IgD-negative memory B cell (primary cell): ENCODE results near the gene ARFGEF2. TPM values are rescaled to one million over a fixed set of nuclear protein-coding genes. Genes with fewer than 3 reads are reported as not detected.
"Not testable (repeated sequence)": the region's sequence is repeated elsewhere in the genome, so short reads cannot be mapped to it uniquely, and the experiment has no call there.

Experiments
- H3K27ac Mint-ChIP-seq, 3 donors: one replicate each; pipeline ENCODE4 v1.8.0; 2020 to 2022; ENCODE audit warnings: mild to moderate bottlenecking in 3 of 3, mixed read lengths in 3 of 3, moderate library complexity in 1 of 3
- H3K27me3 Mint-ChIP-seq: one replicate; pipeline ENCODE4 v1.8.0; 2021; ENCODE audit warnings: mixed read lengths
- H3K36me3 Mint-ChIP-seq: one replicate; pipeline ENCODE4 v1.8.0; 2020; ENCODE audit warnings: mild to moderate bottlenecking, mixed read lengths
- H3K4me1 Mint-ChIP-seq, 3 donors: one replicate each; pipeline ENCODE4 v1.8.0; 2020 to 2022; ENCODE audit warnings: mixed read lengths in 3 of 3, mild to moderate bottlenecking in 1 of 3
- H3K4me3 Mint-ChIP-seq, 4 donors: one replicate each; pipeline ENCODE4 v1.8.0; 2020 to 2022; ENCODE audit warnings: mild to moderate bottlenecking in 4 of 4, mixed read lengths in 4 of 4, moderate library complexity in 3 of 4
- H3K9me3 Mint-ChIP-seq, 3 donors: one replicate each; pipeline ENCODE4 v1.8.0; 2020 to 2021; ENCODE audit warnings: mixed read lengths in 3 of 3, mild to moderate bottlenecking in 1 of 3
- polyA plus RNA-seq: library from polyadenylated mRNA; unstranded; fragments of 300-500 nt; fragmentation: Illumina TruSeq; gene quantifications from one replicate; pipeline ENCODE4 v1.2.3, GENCODE V29; 2021

The ARFGEF2 gene
- polyA plus RNA-seq, 1 donor from 2014 or later: 8.5 TPM

DNA sequence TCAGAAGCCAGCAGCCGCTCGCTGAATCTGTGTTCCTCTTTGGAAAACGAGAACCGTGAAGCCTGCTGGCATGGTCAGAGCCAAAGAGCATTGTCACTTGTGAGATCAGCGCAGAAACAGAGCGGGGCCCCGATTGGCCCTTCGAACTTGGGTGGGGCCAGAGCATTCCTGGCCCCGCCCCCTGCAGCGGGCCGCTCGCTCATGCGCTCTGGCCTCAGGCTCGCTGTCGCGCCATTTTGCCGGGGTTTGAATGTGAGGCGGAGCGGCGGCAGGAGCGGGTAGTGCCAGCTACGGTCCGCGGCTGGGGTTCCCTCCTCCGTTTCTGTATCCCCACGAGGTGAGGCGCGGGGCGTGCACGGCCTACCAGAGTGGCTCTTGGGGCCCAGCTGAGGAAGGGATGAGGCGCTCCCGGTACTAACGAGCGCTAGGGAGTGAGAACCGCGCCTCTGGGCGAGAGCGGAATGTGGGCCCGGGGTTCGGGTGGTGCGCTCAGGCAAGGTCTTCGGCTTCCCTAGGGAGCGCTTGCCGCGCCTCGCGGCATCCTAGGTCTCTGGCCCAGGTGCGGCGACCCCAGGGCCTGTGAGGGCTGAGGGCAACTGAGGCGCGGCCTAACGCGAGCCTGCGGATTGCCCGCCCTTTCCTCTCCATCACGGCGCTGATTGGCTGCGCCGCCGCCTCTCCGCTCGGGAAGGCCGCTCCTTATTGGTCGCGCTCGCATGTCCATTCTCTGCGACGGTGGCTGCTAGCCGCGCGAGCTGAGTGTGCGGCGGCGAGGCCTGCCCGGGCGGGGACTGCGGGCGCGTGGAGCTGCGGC lies 124.8 kb downstream of the ARFGEF2 start, which contains the start of gene CSE1L:
Gene CSE1L, plus strand, starts transcription at position 226 of the 814 bp plus-strand sequence. CDS start 12,152 bp downstream, outside the sequence.
- Mint-ChIP-seq H3K27me3 (no peaks in the 10 kb centered on the region), H3K36me3 (peaks cover 3% of the 10 kb centered on the region), H3K4me1 (peaks cover 20 to 27% (median 23%) of the 10 kb centered on the region in 3 donors), H3K9me3 (no peaks in the 10 kb centered on the region), H3K27ac (peak within 1 kb of the TSS; percentile 98 to 100 (median 98)), H3K4me3 (peak within 1 kb of the TSS; percentile 99 to 100 (median 99))

DNA sequence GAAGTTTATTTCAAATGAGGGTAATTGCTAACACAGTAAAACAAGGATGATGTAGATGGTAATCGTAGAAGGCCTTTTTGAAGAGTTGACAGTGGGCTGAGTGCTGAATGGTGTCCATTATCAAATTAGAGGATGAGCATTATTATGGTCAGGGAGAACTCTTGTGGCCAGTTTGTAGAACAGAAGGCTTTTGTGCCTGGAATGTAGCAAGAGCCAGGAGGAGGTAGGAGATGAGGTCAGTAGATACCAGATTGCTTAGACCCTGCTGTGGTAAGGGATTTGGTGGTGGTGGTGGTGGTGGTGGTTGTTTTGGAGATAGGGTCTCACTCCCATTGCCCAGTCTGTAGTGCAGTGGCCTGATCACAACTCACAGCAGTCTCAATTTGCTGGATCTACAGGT lies 130.8 kb downstream of the ARFGEF2 start:
- H3K27ac Mint-ChIP-seq: peak overlapping the region in 1 of 3 donors; percentile 23
- no peaks in the 10 kb centered on the region for H3K27me3 Mint-ChIP-seq
- peaks cover 38 to 48% (median 41%) of the 10 kb centered on the region in 3 donors for H3K4me1 Mint-ChIP-seq
- peak overlapping the region in 3 of 4 donors; percentile 21 to 61 (median 28) for H3K4me3 Mint-ChIP-seq
- H3K36me3 Mint-ChIP-seq: peaks cover 3% of the 10 kb centered on the region
- no peaks in the 10 kb centered on the region for H3K9me3 Mint-ChIP-seq

DNA sequence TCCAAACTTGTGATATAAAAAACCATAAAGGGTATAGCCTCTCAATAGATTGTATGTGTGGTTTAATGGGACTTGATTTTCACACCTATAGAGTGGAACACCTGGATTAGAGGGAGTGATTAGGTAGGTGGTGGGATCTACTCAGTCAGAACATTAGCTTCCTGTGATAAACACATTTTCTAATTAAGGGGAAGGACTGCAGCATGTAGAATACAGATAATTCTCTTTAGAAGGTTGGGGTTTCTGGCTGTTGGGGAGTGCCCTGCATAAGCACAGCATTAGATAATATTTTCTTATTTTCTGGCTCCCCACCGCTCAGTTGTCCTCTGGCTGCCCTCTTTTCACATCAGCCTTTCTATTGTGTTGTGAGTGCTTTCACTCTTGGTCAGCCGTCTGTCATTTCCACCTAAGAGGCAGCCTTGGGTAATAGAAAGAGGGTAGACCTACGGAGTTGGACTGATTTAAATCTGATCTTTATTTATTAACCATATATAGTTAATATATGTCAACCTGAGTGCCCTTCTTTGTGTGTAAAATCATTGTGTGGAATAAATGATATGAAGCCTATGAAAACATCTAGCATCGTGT lies 132.6 kb downstream of the ARFGEF2 start:
- peaks cover 26 to 35% (median 30%) of the 10 kb centered on the region in 3 donors for H3K4me1 Mint-ChIP-seq

DNA sequence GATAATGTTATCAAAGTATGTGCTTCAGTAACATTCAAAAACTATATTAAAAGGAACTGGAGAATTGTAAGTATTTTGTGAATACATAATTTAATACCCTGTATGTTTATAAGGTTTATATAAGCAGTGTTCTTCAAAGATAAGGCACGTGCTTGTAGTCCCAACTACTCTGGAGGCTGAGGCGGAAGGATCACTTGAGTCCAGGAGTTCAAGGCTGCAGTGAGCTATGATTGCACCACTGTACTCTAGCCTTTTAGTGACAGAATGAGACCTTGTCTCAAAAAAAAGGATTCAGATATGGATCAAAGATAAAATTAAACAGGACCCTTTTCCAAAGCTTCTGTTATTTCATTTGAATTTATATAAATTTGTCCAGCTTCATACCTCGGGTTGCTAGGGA lies 141.8 kb downstream of the ARFGEF2 start:
- no peaks in the 10 kb centered on the region for H3K9me3 Mint-ChIP-seq
- no peak overlapping the region for H3K4me3 Mint-ChIP-seq
- no peak overlapping the region for H3K27ac Mint-ChIP-seq
- peaks cover 0 to 4% (median 2%) of the 10 kb centered on the region in 3 donors for H3K4me1 Mint-ChIP-seq
- H3K36me3 Mint-ChIP-seq: peaks cover 2% of the 10 kb centered on the region
- no peaks in the 10 kb centered on the region for H3K27me3 Mint-ChIP-seq

More for the DNA sequence above, 132.6 kb downstream of the ARFGEF2 start:
- H3K9me3 Mint-ChIP-seq: no peaks in the 10 kb centered on the region
- H3K36me3 Mint-ChIP-seq: peaks cover 3% of the 10 kb centered on the region
- no peaks in the 10 kb centered on the region for H3K27me3 Mint-ChIP-seq
- H3K4me3 Mint-ChIP-seq: peak overlapping the region in 3 of 4 donors; percentile 9 to 75 (median 50)
- H3K27ac Mint-ChIP-seq: peak overlapping the region in 1 of 3 donors; percentile 3

DNA sequence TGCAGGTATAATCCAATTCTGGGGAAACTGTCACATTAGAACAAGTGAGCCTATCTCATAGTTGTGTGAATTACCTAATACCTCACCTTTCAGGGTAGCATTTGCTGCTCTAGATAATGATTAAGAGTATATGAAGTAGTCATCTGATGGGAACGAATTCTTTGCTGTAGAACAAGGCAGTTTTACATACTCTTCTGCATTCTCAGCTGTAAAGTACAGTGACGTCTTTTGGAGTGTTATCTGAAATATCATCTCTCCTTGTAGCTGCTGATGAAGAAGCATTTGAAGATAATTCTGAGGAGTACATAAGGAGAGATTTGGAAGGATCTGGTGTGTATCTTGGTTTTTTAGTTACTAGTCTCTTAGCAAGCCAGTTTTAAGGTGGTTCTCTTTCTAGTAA lies 153.0 kb downstream of the ARFGEF2 start:
- Mint-ChIP-seq H3K4me3 (no peak overlapping the region), H3K27ac (peak overlapping the region in 2 of 3 donors; percentile 1 to 5), H3K4me1 (no peaks in the 10 kb centered on the region), H3K9me3 (no peaks in the 10 kb centered on the region), H3K27me3 (no peaks in the 10 kb centered on the region), H3K36me3 (peaks cover 7% of the 10 kb centered on the region)

DNA sequence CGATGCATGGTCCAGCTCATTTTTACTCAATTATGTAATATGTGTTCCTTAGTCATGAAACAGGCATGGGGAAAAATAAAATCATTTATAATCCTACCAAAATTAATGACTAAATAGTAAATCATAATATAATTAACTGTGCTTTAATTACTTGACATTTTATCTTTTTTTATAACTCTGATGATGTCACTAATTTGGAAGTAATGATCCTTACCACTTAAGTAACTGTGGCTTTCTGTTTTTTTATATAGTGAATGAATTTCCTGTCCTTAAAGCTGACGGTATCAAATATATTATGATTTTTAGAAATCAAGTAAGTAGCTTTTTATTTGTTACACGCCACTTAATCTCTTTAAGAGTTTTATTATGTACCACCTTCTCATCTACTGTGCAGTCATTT lies 156.8 kb downstream of the ARFGEF2 start:
- H3K27ac Mint-ChIP-seq: no peak overlapping the region
- no peaks in the 10 kb centered on the region for H3K4me1 Mint-ChIP-seq
- H3K36me3 Mint-ChIP-seq: peaks cover 2% of the 10 kb centered on the region
- H3K9me3 Mint-ChIP-seq: no peaks in the 10 kb centered on the region
- H3K4me3 Mint-ChIP-seq: no peak overlapping the region
- H3K27me3 Mint-ChIP-seq: no peaks in the 10 kb centered on the region

DNA sequence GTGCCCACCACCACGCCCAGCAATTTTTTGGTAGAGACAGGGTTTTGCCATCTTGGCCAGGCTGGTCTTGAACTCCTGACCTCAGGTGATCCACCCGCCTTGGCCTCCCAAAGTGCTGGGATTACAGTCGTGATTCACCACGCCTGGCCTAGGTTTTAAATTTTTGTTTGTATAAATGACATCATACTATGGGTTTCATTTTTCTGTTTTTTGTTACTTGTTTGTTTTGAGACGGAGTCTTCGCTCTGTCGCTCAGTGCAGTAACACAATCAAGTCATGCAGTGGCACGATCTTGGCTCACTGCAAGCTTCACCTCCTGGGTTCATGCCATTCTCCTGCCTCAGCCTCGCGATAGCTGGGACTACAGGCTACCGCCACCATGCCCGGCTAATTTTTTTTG lies 160.8 kb downstream of the ARFGEF2 start:
- H3K4me3 Mint-ChIP-seq, H3K36me3 Mint-ChIP-seq, H3K27ac Mint-ChIP-seq, H3K4me1 Mint-ChIP-seq, H3K27me3 Mint-ChIP-seq, H3K9me3 Mint-ChIP-seq: not testable (repeated sequence)

Other genes starting within 250 kb of the ARFGEF2 start
- 41.7 TPM for gene PREX1, start 93.7 kb upstream of the ARFGEF2 start, polyA plus RNA-seq
- 19.4 TPM for gene CSE1L, start 124.6 kb downstream of the ARFGEF2 start, polyA plus RNA-seq